CD4-positive, alpha-beta T cell (primary cell): ENCODE data around the gene HADHA. TPM values are rescaled to one million over a fixed set of nuclear protein-coding genes. Genes with fewer than 3 reads are reported as not detected.

ENCODE experiments used
- ATAC-seq: fragments of 200-7000 bp; cut with Tn5 transposase; one replicate; pipeline ENCODE4 v1.10.0; 2022; ENCODE audit warnings: mild to moderate bottlenecking; ENCODE audit not compliant: poor library complexity
- CTCF ChIA-PET: fragments of 350-600 bp; sonication (Branson Sonifier 250); formaldehyde crosslinking; loops from one replicate; lab custom pipeline; 2021; ENCODE audit warnings: antibody characterized with exemption, inconsistent platforms; lab: Charles Lee
- POLR2A ChIA-PET: fragments of 350-600 bp; sonication (Branson Sonifier 250); formaldehyde crosslinking; loops from one replicate; lab custom pipeline; 2021; ENCODE audit warnings: antibody characterized with exemption, inconsistent platforms; lab: Charles Lee
- DNase-seq, 14 experiments: peaks; one replicate each; pipeline ENCODE4 v3.0.0-alpha.2; 2013 to 2020; ENCODE audit warnings: mixed read lengths in 2 of 14
- H3K27ac ChIP-seq, 2 donors: one replicate each; pipeline versions ENCODE4 v1.5.1 to v1.7.0; 2013; ENCODE audit warnings: low read length in 2 of 2, low read depth in 1 of 2, mild to moderate bottlenecking in 1 of 2
- H3K27me3 ChIP-seq, 2 experiments: 1 replicate in 1 of 2; 2 replicates in 1 of 2; pipeline versions ENCODE4 v1.6.1 to v1.7.0; 2013; ENCODE audit warnings: low read length in 2 of 2, control low read depth in 1 of 2, mild to moderate bottlenecking in 1 of 2, moderate library complexity in 1 of 2; ENCODE audit not compliant: insufficient read depth in 2 of 2, control insufficient read depth in 1 of 2
- H3K36me3 ChIP-seq: one replicate; pipeline ENCODE4 v1.6.1; 2013; ENCODE audit warnings: low read length, control low read depth; ENCODE audit not compliant: insufficient read depth
- H3K4me1 ChIP-seq: one replicate; pipeline ENCODE4 v1.6.1; 2013; ENCODE audit warnings: low read length, control low read depth; ENCODE audit not compliant: insufficient read depth
- H3K4me3 ChIP-seq: one replicate; pipeline ENCODE4 v1.5.1; 2013; ENCODE audit warnings: mild to moderate bottlenecking, low read length, moderate library complexity
- H3K9me3 ChIP-seq, 2 experiments: 1 replicate in 1 of 2; 2 replicates in 1 of 2; pipeline versions ENCODE4 v1.6.1 to v1.7.0; 2013; ENCODE audit warnings: low read length in 2 of 2, mild to moderate bottlenecking in 2 of 2, control low read depth in 1 of 2, moderate library complexity in 1 of 2; ENCODE audit not compliant: control insufficient read depth in 1 of 2, insufficient read depth in 1 of 2
- H3K27ac Mint-ChIP-seq: one replicate; pipeline ENCODE4 v1.8.0; 2020; ENCODE audit warnings: mixed read lengths
- H3K27me3 Mint-ChIP-seq: one replicate; pipeline ENCODE4 v1.8.0; 2021; ENCODE audit warnings: mixed read lengths
- H3K36me3 Mint-ChIP-seq: one replicate; pipeline ENCODE4 v1.8.0; 2021; ENCODE audit warnings: low read depth, mixed read lengths
- H3K4me1 Mint-ChIP-seq: one replicate; pipeline ENCODE4 v1.8.0; 2021; ENCODE audit warnings: low read depth, mixed read lengths
- H3K4me3 Mint-ChIP-seq: one replicate; pipeline ENCODE4 v1.8.0; 2020; ENCODE audit warnings: mild to moderate bottlenecking, mixed read lengths
- H3K9me3 Mint-ChIP-seq: one replicate; pipeline ENCODE4 v1.8.0; 2020; ENCODE audit warnings: mixed read lengths
- CTCF ChIP-seq: fragments of 200-600 bp; IDR thresholded peaks from one replicate; pipeline ENCODE4 v1.8.0; 2022; ENCODE audit warnings: antibody characterized with exemption, mild to moderate bottlenecking
- intact Hi-C, 2 experiments: fragments of 100-400 bp; cut with DNase I in 1 of 2; cut with micrococcal nuclease in 1 of 2; formaldehyde crosslinking; loops; one replicate each; pipeline versions ENCODE4 v1.15.1 to v1.9.0; 2023 to 2025; cut with DNase I, micrococcal nuclease
- total RNA-seq, 174 experiments: library from RNA in 2 of 174; stranded (reverse) in 2 of 174; gene quantifications; one replicate each; pipeline ENCODE4 v1.2.3 and lab custom pipeline; 2021 to 2026

The HADHA gene
- total RNA-seq, 2 experiments from 2014 or later: 72.4 to 73.7 TPM

- no peak overlapping the region for H3K27ac Mint-ChIP-seq
- peaks cover 55% of the 10 kb centered on the region for H3K36me3 ChIP-seq
- peaks cover 6% of the 10 kb centered on the region for H3K4me1 ChIP-seq
- ATAC-seq: no peak
- no peak overlapping the region for H3K4me3 ChIP-seq
- ChIA-PET POLR2A (no interaction called here), CTCF (interaction anchor here (1.0 to 1.8 kb wide), 2 partner anchors 29 to 53 kb away, joined by 3 to 5 read pairs; no protein-coding TSS in a partner anchor)
- no peaks in the 10 kb centered on the region for H3K9me3 Mint-ChIP-seq
- DNase-seq: no peak
- no peaks in the 10 kb centered on the region for H3K27me3 Mint-ChIP-seq
- no peaks in the 10 kb centered on the region for H3K27me3 ChIP-seq
- peaks cover 72% of the 10 kb centered on the region for H3K36me3 Mint-ChIP-seq
- H3K27ac ChIP-seq: no peak overlapping the region
- H3K4me1 Mint-ChIP-seq: peaks cover 34% of the 10 kb centered on the region
- intact Hi-C loops: loop anchor here (2.0 to 10.0 kb wide), 3 partner anchors 93 to 339 kb away; no protein-coding TSS in a partner anchor
- H3K4me3 Mint-ChIP-seq: no peak overlapping the region
- no peaks in the 10 kb centered on the region for H3K9me3 ChIP-seq
- no peak for TF ChIP-seq CTCF
Measured at GRCh38 chr2:26237868-26238267, 6.6 kb downstream of the HADHA start.

GRCh38 chr2:26235089-26235488, 9.3 kb downstream of the HADHA start:
- POLR2A ChIA-PET: interaction anchor here (0.6 to 1.0 kb wide), 2 partner anchors 8 to 87 kb away, joined by 3 read pairs; no protein-coding TSS in a partner anchor
- Histone ChIP-seq H3K4me3 (no peak overlapping the region), H3K27me3 (no peaks in the 10 kb centered on the region), H3K36me3 (peaks cover 81% of the 10 kb centered on the region), H3K27ac (no peak overlapping the region), H3K4me1 (no peaks in the 10 kb centered on the region), H3K9me3 (no peaks in the 10 kb centered on the region)
- peaks cover 7% of the 10 kb centered on the region for H3K4me1 Mint-ChIP-seq
- CTCF ChIA-PET: interaction anchor here (1.4 kb wide), 1 partner anchor 9 kb away, joined by 4 read pairs; the partner anchor contains the start of gene HADHA
- ATAC-seq (no peak), DNase-seq (peak in 2 of 14 experiments; percentile 25 to 32)
- no peaks in the 10 kb centered on the region for H3K27me3 Mint-ChIP-seq
- intact Hi-C loops: loop anchor here (5.0 to 10.0 kb wide), 2 partner anchors 340 to 342 kb away; no protein-coding TSS in a partner anchor
- peak; percentile 37 for TF ChIP-seq CTCF
- no peak overlapping the region for H3K27ac Mint-ChIP-seq
- H3K9me3 Mint-ChIP-seq: no peaks in the 10 kb centered on the region
- H3K4me3 Mint-ChIP-seq: no peak overlapping the region
- H3K36me3 Mint-ChIP-seq: peaks cover 90% of the 10 kb centered on the region

GRCh38 chr2:26230806-26231205, 13.6 kb downstream of the HADHA start:
- Mint-ChIP-seq H3K36me3 (peaks cover 97% of the 10 kb centered on the region), H3K27ac (no peak overlapping the region), H3K27me3 (no peaks in the 10 kb centered on the region), H3K9me3 (no peaks in the 10 kb centered on the region), H3K4me1 (no peaks in the 10 kb centered on the region), H3K4me3 (no peak overlapping the region)
- Histone ChIP-seq H3K36me3 (peaks cover 90% of the 10 kb centered on the region), H3K4me3 (no peak overlapping the region), H3K4me1 (no peaks in the 10 kb centered on the region), H3K9me3 (no peaks in the 10 kb centered on the region), H3K27ac (no peak overlapping the region), H3K27me3 (no peaks in the 10 kb centered on the region)
- DNase-seq: no peak
- CTCF ChIA-PET: interaction anchor here (0.8 kb wide), 1 partner anchor 73 kb away, joined by 3 read pairs; no protein-coding TSS in a partner anchor
- TF ChIP-seq CTCF: no peak
- no peak for ATAC-seq
- POLR2A ChIA-PET: no interaction called here
- intact Hi-C loops: loop anchor here in 1 of 2 experiments (10.0 kb wide), 1 partner anchor 344 kb away; no protein-coding TSS in a partner anchor
